BJ (cell line): Measurements from ENCODE around the gene GALK1. TPM values are rescaled to one million over a fixed set of nuclear protein-coding genes. Genes with fewer than 3 reads are reported as not detected.

Experiments used
- CTCF ChIA-PET: fragments of 350-600 bp; formaldehyde crosslinking; extraction: SDS; loops from one replicate; lab custom pipeline; 2021; ENCODE audit warnings: antibody characterized with exemption, inconsistent platforms; lab: Yijun Ruan, JAX
- POLR2A ChIA-PET: fragments of 300-600 bp; sonication (Branson Sonifier 250); formaldehyde crosslinking; extraction: SDS; loops from one replicate; lab custom pipeline; 2021; ENCODE audit warnings: antibody characterized with exemption; lab: Charles Lee
- DNase-seq: peaks from one replicate; pipeline ENCODE4 v3.0.0-alpha.2; 2011; ENCODE audit warnings: low read depth
- H3K27me3 ChIP-seq: 2 replicates; pipeline ENCODE4 v1.6.0; 2011; ENCODE audit warnings: low read length; ENCODE audit not compliant: control insufficient read depth, insufficient read depth
- H3K36me3 ChIP-seq: 2 replicates; pipeline ENCODE4 v1.5.1; 2011; ENCODE audit warnings: low read length; ENCODE audit not compliant: control insufficient read depth, insufficient read depth
- H3K4me3 ChIP-seq: 2 replicates; pipeline ENCODE4 v1.5.1; 2011; ENCODE audit warnings: low read depth, mild to moderate bottlenecking, control low read depth, low read length
- CTCF ChIP-seq: IDR thresholded peaks from 2 replicates; pipeline ENCODE4 v1.5.1; 2011; ENCODE audit warnings: low read depth, mild to moderate bottlenecking, control low read depth, inconsistent platforms, low read length, moderate library complexity; ENCODE audit not compliant: insufficient read depth
- polyA minus RNA-seq: library from RNA; depleted of rRNA, polyadenylated mRNA; stranded (reverse); fragments of >200 nt; gene quantifications from 2 replicates; pipeline ENCODE4 v1.2.3, GENCODE V29; 2011; rRNA and poly(A)+ RNA removed
- polyA plus RNA-seq: library from polyadenylated mRNA; depleted of rRNA; stranded (reverse); fragments of >200 nt; gene quantifications from 2 replicates; pipeline ENCODE4 v1.2.3, GENCODE V29; 2011; rRNA removed

Gene GALK1
- polyA plus RNA-seq (19.9 and 35.8 TPM in 2 replicates), polyA minus RNA-seq (11.4 and 18.5 TPM in 2 replicates)

GRCh38 chr17:75764711-75765421 is at the start of gene GALK1:
TSS of gene GALK1 (minus strand) at chr17:75765192. CDS start at chr17:75765136, 56 bp downstream.
- Histone ChIP-seq H3K27me3 (no peaks in the 10 kb centered on the region), H3K36me3 (peaks cover 1% of the 10 kb centered on the region), H3K4me3 (peak within 1 kb of the TSS; percentile 78)
- ChIA-PET CTCF (interaction anchor here (0.6 to 6.4 kb wide), 24 partner anchors 11 to 248 kb away, joined by 3 to 63 read pairs (median 4); partner anchors contain the start of genes MRPL38, SMIM5, TSEN54 and UNK), POLR2A (interaction anchor here (0.6 to 1.1 kb wide), 6 partner anchors 8 to 255 kb away, joined by 3 to 12 read pairs (median 4); no protein-coding TSS in a partner anchor)
- TF ChIP-seq CTCF, result peak; percentile 71
- no peak for DNase-seq

- H3K36me3 ChIP-seq, result peaks cover 40% of the 10 kb centered on the region
- POLR2A ChIA-PET, result no interaction called here
These were observed 49.0 kb upstream of the GALK1 start for GRCh38 chr17:75814021-75814395.

GRCh38 chr17:75813081-75814020 is 48.4 kb upstream of the GALK1 start:
- Histone ChIP-seq H3K4me3 (no peak overlapping the region), H3K36me3 (peaks cover 35% of the 10 kb centered on the region), H3K27me3 (no peaks in the 10 kb centered on the region)
- ChIA-PET POLR2A (no interaction called here), CTCF (interaction anchor here (0.5 to 7.7 kb wide), 3 partner anchors 9 to 24 kb away, joined by 3 to 56 read pairs (median 4); no protein-coding TSS in a partner anchor)
- no peak for DNase-seq
- no peak for TF ChIP-seq CTCF

More at GRCh38 chr17:75814021-75814395, 49.0 kb upstream of the GALK1 start:
- TF ChIP-seq CTCF, result no peak
- Histone ChIP-seq H3K27me3 (no peaks in the 10 kb centered on the region), H3K4me3 (no peak overlapping the region)
- CTCF ChIA-PET, result interaction anchor here (0.5 to 7.7 kb wide), 3 partner anchors 9 to 25 kb away, joined by 3 to 56 read pairs (median 4); no protein-coding TSS in a partner anchor
- no peak for DNase-seq

GRCh38 chr17:75812096-75813013 is 47.4 kb upstream of the GALK1 start:
- ChIA-PET CTCF (interaction anchor here (1.5 to 7.7 kb wide), 2 partner anchors 8 to 16 kb away, joined by 4 to 56 read pairs; no protein-coding TSS in a partner anchor), POLR2A (no interaction called here)
- DNase-seq, result no peak
- no peak for TF ChIP-seq CTCF
- Histone ChIP-seq H3K4me3 (no peak overlapping the region), H3K27me3 (no peaks in the 10 kb centered on the region), H3K36me3 (peaks cover 29% of the 10 kb centered on the region)
